Glomerular visceral epithelial cell (primary cell): ENCODE measurements around the gene OBP2A.
A peak's percentile ranks its signal among the peaks of the same experiment; 100 is the strongest.
"Not testable (repeated sequence)": the region's sequence is repeated elsewhere in the genome, so short reads cannot be mapped to it uniquely, and the experiment has no call there.

Source experiments
- DNase-seq: peaks from one replicate; pipeline ENCODE4 v3.0.0-alpha.2; 2016; ENCODE audit errors: extremely low spot score

The OBP2A gene, protein sequence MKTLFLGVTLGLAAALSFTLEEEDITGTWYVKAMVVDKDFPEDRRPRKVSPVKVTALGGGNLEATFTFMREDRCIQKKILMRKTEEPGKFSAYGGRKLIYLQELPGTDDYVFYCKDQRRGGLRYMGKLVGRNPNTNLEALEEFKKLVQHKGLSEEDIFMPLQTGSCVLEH

DNA sequence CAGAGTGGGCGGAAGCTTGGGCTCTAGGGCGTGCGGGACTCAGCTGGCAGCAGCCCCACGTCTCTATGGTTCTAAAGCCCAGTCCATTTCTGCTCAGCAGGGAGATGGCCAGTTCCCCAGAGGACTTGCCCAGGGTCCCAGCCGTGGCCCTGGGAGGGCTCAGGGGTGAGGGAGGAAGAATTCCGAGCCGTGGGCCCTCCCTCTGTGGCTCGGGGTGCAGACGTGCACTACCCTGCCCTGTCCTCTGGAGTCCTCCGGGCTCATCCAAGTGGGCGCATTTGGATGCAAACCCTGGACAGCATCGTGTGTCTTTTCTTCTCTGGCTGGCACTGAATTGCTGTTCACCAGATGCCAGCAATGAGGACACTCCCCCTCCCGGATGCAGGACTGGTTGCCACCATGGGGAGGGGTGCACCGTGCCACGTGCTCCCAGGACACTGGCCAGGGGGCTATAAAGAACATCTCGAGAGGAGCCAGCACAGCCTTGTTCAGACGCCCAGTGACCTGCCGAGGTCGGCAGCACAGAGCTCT lies at the start of gene OBP2A:
Gene OBP2A (plus strand): TSS at position 481 of the 531 bp plus-strand sequence. CDS start 55 bp downstream, outside the sequence.
- DNase-seq, result not testable (repeated sequence)

DNA sequence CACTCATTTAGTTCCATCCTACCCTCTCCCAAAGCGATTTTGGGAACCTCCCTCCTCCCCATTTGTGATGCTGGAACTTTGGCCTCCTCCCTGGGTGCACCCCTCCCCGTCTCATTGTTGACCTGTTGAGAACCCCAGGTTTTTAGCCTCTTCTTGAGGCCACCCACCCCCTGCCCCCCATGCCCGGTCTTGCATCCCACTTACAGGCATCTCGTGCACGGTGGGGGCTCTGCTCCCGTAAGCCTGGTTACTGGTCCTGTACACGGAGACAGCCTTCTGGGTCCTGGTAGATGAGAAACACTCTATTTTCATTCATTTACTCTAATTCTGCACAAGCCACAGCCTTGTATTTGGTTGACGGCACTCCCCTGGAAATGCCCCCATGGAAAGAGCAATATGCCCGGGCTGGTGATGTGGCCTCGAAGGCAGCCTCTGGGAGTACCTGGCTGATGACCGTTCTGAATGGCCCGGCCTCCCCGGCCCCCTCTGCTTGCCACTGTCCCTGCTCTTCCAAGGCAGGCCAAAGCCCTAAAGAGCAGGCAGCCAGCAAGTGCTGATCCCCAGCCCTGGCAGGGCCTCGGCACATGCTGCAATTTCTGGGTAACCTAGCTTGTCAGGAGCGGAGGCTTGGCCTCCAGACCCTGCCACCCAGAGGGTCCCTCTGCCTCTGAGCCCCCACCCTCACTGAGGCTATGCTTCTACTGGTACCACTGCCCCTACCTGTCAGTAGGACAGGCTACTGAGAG lies 47.4 kb upstream of the OBP2A start:
- no peak for DNase-seq

DNA sequence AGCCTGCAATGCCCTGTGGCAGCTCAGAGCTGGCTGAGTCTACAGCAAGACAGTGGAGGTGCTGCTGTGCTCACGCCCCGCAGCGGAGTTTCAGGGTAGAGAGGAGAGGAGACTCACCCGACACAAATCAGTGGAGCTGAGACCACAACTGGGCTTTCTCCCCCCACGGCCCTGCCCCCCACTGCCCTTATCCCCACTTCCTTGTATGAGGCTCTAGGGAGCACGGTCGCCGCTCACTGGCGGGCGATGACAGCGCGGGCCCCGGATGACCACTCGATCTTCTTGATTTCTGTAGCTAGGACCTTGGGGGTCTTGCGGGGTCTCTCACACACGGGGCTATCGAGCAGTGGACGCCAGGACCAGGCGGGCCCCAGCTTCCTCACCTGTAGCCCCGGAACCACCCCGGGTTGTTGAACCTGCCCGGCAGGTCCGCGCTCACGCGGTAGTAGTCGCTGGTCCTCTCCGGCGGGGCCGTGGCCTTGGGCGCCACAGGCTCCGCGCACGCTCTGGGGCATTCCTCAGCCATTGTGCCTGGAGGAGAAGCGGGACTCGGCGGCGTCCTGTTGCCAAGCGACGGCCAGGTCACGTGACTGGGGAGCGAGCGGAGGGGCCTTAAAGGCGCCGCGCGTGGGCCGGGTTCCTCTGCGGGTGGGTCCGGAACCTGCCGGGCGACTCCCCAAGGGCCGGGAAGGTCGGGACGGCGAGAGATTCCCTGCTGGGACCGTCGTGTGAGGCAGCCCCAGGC lies 46.4 kb upstream of the OBP2A start:
- DNase-seq, result peak; percentile 90

DNA sequence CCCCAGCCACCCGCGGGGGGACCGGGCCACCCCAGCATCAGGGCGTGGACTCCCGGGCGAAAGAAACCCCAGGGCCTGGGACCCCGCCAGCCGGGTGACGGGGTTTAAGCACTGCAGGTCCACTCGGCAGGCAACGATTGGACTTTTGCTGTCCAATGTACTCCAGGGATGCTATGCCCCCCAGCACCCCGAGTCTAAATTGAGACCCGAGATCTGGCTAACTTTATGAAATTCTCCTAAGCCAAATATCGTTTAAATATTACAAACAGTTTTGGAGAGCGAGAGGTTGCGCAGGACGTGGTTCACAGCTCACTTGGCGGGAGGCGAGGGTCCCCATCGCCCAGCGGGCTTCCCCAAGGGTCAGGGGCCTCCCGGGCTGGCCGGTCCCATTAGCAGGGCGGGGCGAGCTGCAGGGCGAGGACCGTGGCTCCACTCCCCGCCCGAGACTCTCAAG lies 45.8 kb upstream of the OBP2A start:
- no peak for DNase-seq

DNA sequence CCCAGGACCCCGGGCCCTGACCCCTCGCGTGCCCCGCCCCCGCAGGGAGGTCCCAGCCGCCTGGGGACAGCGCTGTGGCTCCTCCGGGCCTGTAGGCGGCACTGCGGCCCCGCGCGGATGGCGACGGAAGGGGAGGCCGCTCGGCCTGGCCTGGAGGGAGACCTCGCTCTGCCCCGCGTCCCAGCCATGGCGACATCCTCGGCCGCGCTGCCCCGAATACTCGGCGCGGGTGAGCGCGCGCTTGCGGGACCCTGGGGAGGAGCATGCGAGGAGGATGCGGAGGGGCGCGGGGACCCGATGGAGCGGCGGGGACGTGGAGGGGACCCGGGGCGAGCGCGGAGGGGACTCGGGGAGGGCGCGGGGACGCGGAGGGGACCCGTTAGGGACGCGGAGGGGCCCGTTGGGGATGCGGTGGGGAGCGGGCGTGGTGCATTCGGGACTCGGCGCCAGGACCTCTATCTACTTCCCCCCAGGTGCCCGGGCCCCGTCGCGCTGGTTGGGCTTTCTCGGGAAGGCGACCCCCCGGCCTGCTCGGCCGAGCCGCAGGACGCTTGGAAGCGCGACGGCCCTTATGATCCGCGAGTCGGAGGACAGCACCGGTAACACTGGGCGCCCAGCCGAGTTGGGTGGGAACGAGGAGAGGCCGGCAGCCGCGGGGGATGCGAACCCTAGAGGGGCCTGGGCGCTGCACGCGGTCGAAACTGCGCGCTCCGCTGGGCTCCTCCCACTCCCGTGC lies 45.2 kb upstream of the OBP2A start, which contains the start of gene MRPS2:
Gene MRPS2 (plus strand): TSS at position 158 of the 736 bp plus-strand sequence. CDS start 29 bp downstream, at position 187.
- peak; percentile 87 for DNase-seq

DNA sequence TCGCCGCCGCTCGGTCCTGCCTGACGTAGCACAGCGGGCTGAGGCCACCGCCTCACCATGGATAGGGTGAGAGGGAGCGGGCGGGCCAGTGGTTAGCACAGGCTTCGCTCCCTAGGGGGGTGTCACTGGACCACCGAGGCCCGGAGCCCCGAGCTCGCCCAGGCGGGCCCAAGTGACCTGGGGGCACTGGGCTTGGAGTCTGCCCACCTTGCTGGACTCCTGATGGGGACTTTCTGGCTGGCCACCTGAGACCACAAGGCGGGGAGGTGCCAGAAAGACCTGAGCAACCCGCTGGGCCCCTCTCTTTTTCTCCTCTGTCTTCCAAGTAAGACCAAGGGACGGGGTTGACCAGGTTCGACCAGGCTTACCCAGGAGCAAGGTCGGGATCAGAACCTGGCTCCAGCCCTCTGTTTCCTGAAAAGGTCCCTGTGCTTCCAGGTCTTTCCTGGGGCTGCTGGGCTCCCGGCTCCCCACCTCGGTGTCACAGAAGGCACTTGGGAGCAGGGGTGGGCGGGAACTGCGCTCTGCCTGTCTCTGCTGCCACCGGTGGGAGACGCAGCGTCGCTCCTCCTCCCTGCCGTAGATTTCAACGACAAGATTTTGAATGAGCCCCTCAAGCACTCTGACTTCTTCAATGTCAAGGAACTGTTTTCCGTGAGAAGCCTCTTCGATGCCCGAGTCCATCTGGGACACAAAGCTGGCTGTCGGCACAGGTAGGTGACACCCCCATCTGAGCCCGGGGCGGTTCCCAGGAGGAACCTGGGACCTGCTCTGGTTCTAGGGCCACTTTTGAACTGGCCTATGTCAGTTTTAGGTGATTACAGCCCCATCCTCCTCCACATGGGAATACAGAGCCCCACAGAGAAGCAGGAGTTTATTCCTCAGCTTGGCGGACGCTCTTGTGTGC lies 44.4 kb upstream of the OBP2A start:
- no peak for DNase-seq

DNA sequence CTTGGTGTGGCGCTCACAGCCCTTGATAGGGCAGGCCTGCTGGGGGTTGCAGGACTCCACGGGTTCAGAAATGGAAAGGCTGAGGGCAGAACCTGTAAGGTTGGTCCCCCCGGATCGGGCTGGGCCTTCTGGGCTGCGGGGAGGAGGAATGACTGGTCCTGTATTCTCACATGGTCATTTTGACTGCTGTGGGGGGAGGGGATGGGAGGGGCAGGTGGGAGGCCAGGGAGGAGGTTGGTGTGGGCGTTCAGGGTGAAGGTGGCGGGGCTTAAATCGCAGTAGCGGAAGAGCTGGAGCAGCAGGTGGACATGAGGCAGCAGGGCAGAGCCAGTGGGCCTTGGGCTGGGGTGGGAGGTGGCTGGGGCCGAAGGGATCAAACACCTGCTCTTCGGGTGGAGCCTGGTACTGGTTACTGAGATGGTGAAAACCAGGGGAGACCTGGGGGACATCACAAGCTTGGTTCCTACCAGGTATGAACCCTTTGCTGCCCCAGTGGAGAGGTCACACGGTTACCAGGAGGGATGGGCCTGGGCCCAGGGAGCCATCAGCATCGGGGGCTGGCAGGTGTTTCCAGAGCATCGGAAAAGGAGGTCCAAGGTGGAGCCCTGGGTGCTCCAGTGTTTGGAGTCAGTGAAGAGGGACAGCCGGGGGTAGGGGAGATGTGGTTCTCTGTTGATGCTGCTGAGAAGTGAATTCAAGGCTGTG lies 43.6 kb upstream of the OBP2A start:
- DNase-seq, result no peak

DNA sequence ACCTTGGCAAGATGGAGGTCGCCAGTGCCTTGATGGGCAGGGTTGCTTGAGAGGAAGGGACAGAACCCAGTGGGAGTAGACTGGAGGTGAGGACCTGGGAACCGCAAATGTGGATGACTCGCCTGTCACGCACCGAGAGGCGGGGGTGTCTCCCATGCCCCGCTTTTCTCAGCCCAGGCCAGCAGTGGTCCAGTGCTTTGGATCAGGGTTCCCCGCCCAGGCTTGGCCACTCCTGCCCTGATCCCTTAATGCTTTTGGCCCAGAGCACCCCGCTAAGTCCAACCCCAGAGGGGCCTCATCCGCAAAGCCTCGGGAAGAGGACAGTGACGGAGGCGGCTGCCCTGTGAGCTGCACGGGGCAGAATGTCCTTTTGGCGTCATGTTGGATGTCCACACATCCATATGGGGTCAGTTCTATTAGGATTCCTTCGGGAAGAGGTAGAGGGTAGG lies 43.0 kb upstream of the OBP2A start:
- DNase-seq, result no peak

DNA sequence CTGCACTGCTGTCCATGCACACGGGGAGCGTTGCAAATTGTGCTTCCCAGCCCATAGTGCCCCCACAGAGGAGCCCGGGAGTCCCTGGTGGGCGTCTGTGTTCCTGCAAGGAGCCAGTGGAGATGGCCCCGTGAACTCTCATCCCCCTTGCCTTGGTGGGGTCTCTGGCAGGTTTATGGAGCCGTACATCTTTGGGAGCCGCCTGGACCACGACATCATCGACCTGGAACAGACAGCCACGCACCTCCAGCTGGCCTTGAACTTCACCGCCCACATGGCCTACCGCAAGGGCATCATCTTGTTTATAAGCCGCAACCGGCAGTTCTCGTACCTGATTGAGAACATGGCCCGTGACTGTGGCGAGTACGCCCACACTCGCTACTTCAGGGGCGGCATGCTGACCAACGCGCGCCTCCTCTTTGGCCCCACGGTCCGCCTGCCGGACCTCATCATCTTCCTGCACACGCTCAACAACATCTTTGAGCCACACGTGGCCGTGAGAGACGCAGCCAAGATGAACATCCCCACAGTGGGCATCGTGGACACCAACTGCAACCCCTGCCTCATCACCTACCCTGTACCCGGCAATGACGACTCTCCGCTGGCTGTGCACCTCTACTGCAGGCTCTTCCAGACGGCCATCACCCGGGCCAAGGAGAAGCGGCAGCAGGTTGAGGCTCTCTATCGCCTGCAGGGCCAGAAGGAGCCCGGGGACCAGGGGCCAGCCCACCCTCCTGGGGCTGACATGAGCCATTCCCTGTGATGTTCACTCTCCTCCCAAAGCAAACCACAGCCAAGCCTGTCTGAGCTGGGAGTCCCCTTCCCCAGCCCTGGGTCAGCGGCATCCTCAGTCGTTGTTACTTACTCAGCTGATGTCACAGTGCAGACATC lies 42.3 kb upstream of the OBP2A start:
- DNase-seq, result no peak

DNA sequence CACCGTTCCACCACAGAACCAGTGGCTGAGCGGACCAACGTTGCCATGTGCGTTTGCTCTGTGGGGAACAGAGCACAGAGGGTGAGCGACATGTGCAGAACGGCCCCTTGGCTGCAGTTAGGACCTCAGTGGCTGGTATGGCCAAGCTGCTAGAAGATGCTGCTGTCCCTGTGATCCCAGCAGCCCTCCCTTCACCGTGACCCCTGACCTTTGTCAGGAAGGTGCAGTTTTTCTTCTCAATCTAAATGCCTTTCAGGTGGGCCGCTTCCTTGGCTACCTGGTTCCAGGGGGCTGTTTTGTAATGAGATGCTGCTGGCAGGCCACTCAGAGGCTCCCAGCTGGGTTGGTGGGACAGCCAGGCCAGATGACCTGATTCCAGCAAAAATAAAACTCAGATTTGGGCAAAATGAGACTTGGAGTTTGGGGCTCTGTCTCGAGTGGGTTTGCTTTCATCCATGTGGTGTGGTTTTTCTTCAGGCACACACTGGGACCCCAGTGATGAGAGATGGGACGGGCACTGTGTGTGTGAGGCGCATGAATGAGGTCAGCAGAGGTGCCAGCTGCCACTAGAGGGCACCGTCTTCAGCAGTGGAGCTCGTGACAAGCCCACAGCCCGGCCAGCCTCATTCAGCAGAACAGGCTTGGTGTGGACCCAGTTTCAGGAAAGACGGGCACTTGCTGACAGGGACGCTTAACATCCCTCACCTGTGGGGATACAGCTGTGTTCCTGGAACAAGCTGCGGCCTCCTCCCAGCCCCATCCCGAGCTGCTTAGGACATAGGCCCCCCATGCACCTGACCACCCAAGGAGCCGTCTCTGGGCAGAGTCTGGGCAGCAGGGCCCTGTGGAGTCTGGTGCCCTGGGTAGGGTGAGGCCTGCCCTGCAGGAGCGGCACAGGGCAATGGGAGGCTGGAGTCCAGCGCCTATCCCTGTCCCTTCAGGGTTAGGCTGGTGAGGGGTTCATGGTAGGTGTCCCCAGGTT lies 41.4 kb upstream of the OBP2A start:
- peak; percentile 56 for DNase-seq

DNA sequence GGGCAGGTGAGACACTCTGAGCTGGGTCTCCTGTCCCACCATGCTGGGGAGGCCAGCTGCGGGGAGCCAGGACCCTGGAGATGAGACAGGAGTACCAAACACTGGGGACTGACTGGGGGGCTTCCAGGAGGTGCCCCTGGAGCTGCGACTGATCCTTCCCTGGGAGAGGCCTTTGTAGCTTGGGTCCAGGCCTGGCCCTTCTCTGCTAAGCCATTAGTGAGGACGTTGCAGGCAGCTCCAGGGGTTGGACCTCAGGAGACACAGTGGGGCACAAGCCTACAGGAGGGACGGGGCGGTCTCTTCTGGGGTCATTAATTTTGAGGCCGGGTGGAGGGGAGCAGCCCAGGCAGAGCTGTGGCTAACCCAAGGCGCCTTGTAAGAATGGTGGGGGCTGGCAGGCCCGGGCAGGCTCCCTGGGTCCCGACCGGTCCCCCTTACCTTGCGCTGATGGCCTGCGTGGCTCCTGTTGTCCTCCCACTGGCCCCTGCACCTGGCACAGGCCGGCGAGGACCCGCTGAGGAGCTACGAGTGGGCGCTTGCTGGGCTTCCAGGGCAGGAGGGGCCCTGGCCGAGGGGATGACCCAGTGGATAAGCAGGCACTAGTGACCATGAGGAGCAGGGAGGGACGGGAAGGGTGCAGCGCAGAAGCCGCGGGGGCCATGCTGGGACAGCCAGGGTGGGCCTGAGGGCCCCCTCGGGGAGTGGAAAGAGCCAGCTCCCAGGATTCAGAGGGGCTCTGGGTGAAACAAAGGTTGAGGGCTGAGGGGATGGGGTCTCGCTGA lies 40.3 kb upstream of the OBP2A start:
- DNase-seq, result no peak

DNA sequence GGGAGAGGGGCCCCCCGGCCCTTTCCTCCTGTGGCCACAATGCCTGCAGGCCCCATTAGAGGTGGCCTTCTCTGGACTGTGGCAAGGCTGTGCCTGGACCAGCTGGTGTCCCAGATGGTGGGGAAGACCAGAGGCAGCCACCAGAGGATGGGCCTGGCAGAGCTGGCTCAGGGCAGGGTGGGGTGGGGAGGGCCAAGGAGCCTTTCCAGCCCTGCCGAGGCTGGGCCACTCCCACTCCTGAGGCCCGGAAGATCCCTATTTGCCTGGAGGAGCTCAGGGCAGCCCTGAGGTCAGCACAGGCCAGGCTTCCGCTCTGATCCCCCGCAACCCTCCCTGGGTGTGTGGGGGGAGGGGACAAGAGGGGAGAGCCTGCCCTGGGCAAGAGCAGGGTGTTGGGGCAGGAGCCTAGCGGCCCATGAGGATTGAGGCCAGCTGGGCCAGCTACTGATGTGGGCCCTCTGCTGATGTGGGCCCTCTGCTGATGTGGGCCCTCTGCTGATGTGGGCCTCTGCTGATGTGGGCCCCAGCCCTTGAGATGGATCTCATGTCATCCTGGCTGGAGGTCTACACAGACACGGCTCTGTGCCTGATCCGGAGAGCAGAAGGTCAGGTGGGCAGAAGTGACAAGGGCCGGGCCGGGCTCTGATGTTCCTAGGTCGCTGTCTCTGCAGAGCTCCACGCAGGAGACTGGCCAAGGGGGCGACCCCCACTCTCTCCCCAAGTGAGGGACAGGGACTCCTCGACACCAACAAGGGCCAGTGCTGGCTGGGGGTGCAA lies 39.4 kb upstream of the OBP2A start:
- DNase-seq, result no peak

DNA sequence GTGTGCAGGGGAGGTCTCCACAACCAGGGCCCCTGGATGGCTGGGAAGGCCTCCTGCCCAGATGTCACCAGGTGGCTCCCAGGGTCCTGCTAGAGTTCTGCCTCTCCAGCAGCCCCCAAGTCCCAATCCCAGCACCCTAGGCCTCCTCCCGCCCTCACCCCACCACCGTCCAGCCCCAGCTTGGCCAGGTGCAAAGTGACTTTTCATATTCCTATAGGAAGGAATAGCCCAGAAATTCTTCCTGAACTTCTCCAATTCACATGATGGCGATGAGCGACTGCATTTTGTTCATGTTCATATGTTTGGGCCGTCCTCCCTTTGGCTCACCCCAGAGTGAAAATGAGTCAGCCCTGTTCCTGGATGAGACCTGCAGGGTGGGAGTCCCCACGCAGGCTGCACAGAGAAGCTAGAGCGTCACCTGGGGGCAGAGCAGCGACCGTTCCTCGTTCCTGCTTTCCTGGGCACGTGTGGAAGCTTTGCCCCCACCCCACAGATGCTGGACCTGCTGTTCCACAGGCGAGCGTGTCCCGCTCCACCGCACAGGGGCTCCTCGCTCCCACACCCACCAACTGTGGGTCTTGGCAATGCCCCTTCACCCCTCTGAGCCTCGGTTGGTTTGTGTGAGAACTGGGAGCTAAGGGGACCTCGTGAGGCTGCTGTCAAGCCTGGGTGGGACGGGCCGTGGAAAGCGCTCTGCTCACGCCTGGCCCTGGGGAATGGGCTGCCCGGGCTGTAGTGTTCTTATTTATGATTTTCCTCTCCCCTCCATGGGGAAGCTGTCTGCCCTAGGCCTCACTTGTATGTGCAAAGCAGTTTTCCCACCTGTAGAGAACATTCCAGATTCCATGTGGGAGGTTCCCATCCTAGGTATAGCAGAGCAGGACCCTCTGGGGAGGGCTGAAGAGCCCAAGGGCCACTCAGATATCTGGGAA lies 38.6 kb upstream of the OBP2A start:
- no peak for DNase-seq

DNA sequence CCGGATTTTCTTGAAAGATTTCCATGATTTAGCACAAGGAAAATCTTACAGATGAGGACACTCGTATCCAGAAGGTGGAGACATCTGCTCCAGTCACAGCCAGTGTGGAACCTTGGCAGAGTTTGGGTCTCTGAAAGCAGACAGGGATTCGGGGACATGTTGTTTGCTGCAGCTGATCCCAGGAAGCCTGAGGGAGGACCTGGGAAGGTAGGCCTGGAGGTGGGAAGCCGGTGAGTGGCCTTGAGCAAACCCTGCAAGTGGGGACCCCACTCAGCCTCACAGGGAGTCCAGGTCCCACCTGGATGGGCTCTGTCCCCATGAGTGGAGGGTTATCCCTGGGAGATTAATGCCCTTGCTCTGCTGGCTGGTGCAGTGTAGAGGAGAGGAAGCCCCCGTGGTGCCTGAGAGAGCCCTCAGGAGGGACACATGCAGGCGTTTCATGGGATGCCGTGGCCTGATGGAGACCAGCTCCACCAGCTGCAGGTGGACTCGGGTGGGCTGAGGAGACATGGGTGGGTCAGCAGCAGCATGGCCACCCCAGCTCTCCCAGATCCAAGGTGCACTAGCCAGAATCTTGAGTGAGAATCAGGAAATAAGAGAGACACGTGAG lies 37.6 kb upstream of the OBP2A start:
- no peak for DNase-seq
